Amniotic stem cell (primary cell): Measurements from ENCODE around the gene MLKL.
A peak's percentile ranks its signal among the peaks of the same experiment; 100 is the strongest.
"Not testable (repeated sequence)": the region's sequence is repeated elsewhere in the genome, so short reads cannot be mapped to it uniquely, and the experiment has no call there.

Experiments used
- DNase-seq: peaks from one replicate; lab custom pipeline; 2025; lab: John Stamatoyannopoulos, UW

MLKL gene

DNA sequence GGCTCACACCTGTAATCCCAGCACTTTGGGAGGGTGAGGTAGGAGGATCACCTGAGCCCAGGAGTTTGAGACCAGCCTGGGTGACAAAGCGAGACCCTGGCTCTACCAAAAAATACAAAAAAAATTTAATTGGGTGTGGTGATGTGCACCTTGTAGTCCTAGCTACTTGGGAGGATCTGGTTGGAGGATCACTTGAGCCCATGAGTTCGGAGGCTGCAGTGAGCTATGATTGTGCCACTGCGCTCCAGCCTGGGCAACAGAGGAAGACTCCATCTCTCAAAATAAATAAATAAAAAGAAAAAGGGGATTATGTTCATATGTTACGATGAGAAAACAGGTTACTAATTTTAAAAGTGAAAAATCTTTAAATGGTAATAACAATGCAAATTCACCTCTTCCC is 996 bp downstream of the MLKL start:
- DNase-seq: no peak

DNA sequence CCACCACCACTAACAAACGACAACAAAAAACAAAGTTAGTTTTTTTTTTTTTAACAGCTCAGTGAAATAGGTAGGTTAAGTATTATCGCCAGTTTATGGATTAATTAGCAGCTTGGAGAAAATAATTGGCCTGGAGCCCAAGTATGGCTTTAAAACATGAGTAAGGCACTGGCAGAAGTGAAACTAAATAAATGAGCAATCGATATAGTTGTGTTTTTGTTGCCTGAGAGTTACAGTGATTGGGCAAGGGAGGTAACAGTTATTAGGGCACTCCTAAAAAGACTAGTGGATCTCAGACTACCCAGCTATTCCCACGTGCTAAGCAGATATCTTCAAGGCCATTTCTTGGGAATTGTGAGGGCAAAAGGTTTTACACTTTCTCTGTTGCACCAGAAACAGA is 2.4 kb downstream of the MLKL start:
- no peak for DNase-seq

- DNase-seq: peak; percentile 55
Measured at GRCh38 chr16:74695450-74696422, 4.9 kb downstream of the MLKL start.

DNA sequence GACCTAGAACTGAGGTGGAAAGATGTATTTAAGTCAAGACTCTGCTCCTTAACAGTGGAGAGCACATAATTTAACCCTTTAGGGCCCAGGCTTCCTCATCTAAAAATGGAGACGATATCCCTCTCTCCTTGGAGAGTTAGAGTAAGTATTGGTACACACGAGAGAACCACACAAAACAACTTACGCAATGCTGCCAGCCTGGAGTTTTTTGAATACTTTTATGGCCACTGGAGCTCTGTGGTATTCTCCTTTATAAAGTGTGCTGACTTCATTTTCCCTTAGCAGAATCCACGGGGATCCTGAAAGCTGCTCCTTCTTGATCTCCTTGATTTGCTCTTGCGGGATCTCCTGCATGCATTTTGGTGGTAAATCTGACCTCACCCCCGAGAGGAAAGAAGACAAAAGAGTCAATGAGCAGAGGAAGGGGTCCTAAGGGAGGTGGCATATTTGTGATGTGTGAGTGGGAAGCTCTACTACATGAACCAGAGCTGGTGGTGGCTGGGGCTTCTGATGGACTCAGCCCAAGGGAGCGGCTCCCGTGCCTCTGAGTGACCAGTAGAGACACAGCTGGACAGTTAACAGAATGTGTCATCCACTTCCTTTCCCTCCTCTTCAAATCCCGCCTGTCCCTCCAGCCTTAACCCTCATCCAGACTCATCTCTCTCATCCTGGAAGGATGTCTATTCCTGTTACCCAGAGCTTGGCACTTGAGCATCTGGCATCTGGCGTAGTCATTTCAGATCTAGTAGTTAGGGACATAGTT is 9.4 kb downstream of the MLKL start:
- DNase-seq: no peak

- no peak for DNase-seq
Measured at GRCh38 chr16:74682556-74682955, 18.1 kb downstream of the MLKL start.

DNA sequence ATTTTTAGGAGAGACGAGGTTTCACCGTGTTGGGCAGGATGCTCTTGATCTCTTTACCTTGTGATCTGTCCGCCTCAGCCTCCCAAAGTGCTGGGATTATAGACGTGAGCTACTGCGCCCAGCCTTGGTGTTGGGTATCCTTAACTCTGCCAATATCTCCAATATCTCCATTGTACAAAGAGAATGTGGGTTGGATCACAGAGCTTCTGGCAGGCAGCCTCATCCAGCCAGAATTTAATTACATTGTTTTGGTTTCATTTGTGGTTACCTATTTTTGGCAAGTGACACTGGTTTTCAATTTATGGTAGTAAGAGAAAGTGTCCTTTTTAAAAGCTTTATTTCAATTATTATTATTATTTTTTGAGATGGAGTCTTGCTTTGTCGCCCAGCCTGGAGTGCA is 20.0 kb downstream of the MLKL start:
- no peak for DNase-seq

DNA sequence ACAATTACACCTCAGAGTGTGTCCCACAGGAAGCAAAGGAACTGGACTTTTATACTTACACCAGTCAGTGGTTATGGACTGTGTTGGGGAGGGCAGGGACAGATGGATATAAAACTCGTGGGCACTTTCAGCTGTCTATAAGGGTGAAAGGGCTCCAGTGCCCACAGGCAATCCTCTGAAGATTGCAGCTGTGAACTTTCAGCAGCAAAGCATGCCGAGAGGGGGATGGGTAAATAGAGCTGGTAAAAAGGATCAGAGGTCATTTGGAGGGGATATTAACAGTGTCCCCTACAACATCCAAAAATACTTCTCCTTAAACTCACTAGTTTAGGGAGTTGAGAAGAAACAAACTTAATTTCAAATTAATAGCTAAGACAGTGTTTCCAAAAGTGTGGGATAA is 20.7 kb downstream of the MLKL start:
- DNase-seq: no peak

GRCh38 chr16:74677868-74678267 is 22.8 kb downstream of the MLKL start:
- DNase-seq: no peak

GRCh38 chr16:74673876-74674275 is 26.8 kb downstream of the MLKL start:
- no peak for DNase-seq

- DNase-seq: not testable (repeated sequence)
Measured at GRCh38 chr16:74668877-74669276, 31.8 kb downstream of the MLKL start.

GRCh38 chr16:74667255-74667700 is 33.4 kb downstream of the MLKL start:
- no peak for DNase-seq

DNA sequence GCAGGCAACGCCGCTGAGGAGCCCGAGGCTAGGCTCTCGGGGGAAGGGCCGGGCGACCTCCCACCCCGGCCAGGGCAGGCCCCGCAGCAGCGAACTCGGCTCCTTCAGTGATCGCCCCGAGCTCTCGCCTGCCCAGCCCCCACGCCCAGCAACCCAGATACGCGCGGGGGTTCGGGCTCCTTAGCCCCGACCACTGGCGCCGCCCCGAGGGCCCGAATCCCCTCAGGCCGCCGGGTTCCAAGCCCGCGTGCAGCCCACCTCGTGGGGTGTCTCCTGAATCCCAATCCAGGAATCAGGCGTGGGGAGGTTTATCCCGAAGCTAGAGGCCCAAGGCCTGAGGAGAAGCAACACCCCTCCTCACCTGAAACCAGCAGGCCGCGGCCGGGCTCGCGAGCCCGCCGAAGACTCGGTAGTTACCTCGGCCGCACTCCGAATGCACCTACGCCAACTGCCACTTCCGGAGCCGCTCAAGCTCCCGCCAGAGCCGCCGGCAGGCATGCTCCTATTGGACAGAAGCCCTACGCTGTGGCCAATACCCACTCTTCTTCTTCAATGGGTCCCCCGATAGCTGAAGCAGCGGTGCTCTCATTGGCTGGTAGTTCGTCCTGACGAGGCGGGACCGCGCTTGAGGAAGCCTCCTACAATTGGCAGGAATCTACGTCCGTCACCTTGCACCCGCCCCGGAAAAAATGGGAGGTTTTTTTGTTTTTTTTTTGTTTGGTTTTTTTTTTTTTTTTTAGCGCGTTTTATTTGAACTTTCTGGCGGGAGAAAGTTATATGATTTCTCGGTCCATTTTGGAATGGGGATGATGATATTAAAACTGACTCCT is 34.0 kb downstream of the MLKL start, which contains the start of gene RFWD3:
RFWD3 (minus strand) TSS at position 453 of the 830 bp plus-strand sequence. CDS start 5,428 bp downstream, outside the sequence.
- peak; percentile 98 for DNase-seq

GRCh38 chr16:74666010-74666421 is 34.6 kb downstream of the MLKL start:
- DNase-seq: no peak

DNA sequence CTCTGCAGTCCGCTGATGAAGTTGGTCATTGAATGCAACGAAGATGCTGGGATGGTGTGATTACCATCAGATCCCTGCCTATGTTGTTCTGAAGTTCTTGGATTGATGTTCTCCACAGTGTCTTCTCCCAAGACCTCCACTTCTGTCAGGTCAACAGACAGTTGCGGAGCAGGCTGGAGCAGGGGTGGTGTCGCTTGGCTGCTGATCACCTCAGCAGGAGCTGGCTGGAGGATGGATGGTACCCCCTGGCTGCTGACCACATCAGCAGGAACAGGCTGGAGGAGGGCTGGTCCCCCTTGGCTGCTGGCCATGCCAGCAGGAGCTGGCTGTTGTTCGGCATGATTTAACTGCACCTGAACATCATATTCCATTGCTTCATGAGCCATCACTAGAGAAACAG is 39.6 kb downstream of the MLKL start:
- DNase-seq: no peak

- DNase-seq: no peak
Measured at GRCh38 chr16:74660383-74660782, 40.3 kb downstream of the MLKL start.

DNA sequence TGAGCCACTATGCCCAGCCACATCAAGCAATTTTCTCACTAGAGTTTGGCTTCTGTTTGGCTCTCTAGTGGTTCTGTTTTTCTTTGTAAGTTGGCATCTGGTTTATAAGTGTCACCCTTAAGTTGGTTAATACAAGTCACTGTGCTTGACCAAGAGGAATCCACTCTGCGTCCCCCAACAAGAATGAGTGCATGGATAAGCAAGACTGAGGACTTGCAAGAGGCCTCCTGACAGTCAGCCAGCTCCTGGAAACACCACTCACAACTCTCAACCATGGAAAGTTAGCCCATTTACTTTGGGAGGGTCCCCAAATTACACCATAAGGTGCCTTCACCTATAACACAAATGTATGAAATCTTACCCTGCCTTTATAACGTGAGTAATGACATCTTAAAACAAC is 41.6 kb downstream of the MLKL start:
- no peak for DNase-seq

- DNase-seq: no peak
Measured at GRCh38 chr16:74657870-74658642, 42.6 kb downstream of the MLKL start.

- no peak for DNase-seq
Measured at GRCh38 chr16:74654536-74655050, 46.1 kb downstream of the MLKL start.

GRCh38 chr16:74652883-74653282 is 47.8 kb downstream of the MLKL start:
- not testable (repeated sequence) for DNase-seq

GRCh38 chr16:74652249-74652648 is 48.4 kb downstream of the MLKL start:
- DNase-seq: no peak

- no peak for DNase-seq
Measured at GRCh38 chr16:74651841-74652240, 48.8 kb downstream of the MLKL start.
